ENCODE measurements around the gene SEC22A. TPM values are rescaled to one million over a fixed set of nuclear protein-coding genes. Genes with fewer than 3 reads are reported as not detected.

SEC22A gene
- total RNA-seq, 1 donor from 2014 or later = 17.7 TPM

DNA sequence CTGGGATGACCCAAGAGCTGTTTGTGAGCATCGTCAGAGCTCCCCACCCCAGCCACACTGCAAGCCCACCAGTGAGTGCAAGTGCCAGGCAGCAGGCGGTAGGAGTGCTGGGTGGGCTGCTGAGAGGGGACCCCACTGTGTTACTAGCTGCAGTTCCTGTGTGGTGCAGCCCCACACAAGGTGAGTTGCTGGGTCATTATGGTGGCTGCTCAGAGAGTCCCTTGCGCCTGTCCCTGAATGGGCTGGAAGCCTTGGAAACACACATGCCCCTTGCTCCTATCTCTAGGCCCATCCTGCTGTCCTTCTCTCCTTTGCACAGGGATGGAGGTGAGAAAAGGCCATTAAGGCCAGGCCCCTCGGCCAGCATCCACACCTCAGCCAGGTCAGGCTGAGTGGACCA, 83.7 kb downstream of the SEC22A start:
- no peaks in the 10 kb centered on the region for H3K36me3 ChIP-seq

DNA sequence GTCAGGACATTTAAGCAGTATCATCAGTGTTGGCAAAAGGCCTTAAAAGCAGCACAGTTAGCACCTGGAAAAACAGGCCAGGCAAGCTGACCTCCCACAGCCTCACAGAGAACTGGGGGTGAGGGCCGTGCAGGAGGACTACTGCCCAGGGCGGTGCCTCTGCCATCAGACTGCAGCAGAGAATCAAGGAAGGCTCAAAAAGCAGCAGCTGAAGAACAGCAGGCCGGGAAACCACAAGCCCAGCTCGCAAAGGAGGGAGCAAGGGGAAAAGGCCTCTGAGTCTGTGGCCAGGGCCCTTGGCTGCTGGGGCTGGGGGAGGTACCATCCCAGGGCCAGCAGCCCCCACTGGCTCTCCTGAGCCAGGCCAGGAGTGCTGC, 84.2 kb downstream of the SEC22A start:
- H3K36me3 ChIP-seq = no peaks in the 10 kb centered on the region
- no peaks in the 10 kb centered on the region for H3K9me3 ChIP-seq
- intact Hi-C loops (cut with DNase I) = no loop called here
- no peak for DNase-seq (ENCODE audit: extremely low spot score in 2 of 2)
- no peaks in the 10 kb centered on the region for H3K27me3 ChIP-seq
- TF ChIP-seq POLR2AphosphoS5 (IDR thresholded peaks at IDR 0.05; ENCODE audit: insufficient read depth in 1 of 2, low read depth in 1 of 2) (no peak), POLR2A (IDR thresholded peaks at IDR 0.05) (no peak)
- TF ChIP-seq, protein P1, sequence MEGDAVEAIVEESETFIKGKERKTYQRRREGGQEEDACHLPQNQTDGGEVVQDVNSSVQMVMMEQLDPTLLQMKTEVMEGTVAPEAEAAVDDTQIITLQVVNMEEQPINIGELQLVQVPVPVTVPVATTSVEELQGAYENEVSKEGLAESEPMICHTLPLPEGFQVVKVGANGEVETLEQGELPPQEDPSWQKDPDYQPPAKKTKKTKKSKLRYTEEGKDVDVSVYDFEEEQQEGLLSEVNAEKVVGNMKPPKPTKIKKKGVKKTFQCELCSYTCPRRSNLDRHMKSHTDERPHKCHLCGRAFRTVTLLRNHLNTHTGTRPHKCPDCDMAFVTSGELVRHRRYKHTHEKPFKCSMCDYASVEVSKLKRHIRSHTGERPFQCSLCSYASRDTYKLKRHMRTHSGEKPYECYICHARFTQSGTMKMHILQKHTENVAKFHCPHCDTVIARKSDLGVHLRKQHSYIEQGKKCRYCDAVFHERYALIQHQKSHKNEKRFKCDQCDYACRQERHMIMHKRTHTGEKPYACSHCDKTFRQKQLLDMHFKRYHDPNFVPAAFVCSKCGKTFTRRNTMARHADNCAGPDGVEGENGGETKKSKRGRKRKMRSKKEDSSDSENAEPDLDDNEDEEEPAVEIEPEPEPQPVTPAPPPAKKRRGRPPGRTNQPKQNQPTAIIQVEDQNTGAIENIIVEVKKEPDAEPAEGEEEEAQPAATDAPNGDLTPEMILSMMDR (IDR thresholded peaks at IDR 0.05) = no peak
- no peaks in the 10 kb centered on the region for H3K4me1 ChIP-seq
- H3K4me3 ChIP-seq = no peak overlapping the region
- no peak overlapping the region for H3K27ac ChIP-seq

More for the DNA sequence above, 83.7 kb downstream of the SEC22A start:
- no peak overlapping the region for H3K27ac ChIP-seq
- no peak overlapping the region for H3K4me3 ChIP-seq
- TF ChIP-seq POLR2A (IDR thresholded peaks at IDR 0.05) (no peak), POLR2AphosphoS5 (IDR thresholded peaks at IDR 0.05; ENCODE audit: insufficient read depth in 1 of 2, low read depth in 1 of 2) (no peak)
- TF ChIP-seq, protein P1 (IDR thresholded peaks at IDR 0.05) = no peak
- intact Hi-C loops (cut with DNase I) = no loop called here
- peak; percentile 64 to 82 for DNase-seq (ENCODE audit: extremely low spot score in 2 of 2)
- no peaks in the 10 kb centered on the region for H3K9me3 ChIP-seq
- no peaks in the 10 kb centered on the region for H3K27me3 ChIP-seq
- no peaks in the 10 kb centered on the region for H3K4me1 ChIP-seq

DNA sequence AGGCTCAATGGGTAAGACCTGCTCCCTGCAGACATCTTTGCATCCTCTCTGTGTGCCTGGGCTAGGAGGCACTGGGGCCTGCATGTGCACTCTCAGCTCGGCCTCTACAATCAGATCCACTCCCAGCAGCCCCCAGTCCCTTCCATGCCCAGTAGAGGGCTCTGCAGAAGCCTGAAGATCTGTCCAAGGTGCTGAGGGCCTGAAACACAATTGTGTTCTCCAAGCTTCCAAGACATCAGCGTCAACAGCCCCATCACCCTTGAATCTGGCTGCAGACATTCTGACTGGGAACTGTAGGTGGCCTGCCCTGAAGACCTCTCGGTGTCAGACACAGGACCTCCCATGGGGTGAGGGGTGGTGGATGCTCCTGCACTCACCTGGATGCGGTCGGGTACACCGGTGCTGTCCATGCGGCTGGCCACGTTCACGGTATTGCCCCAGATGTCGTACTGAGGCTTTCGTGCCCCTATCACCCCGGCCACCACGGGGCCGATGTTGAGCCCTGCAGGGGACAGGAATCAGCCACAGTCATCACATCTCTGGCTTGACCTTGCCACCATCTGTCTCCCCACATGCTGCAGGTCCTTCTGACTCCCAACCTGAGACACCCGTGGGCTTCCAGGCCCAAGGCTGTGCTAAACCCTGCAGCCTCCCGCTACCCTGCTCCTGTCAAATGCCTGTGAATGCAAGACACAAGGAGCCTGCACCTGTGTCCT, 84.7 kb downstream of the SEC22A start:
- H3K27me3 ChIP-seq = no peaks in the 10 kb centered on the region
- peak; percentile 77 to 79 for DNase-seq (ENCODE audit: extremely low spot score in 2 of 2)
- TF ChIP-seq, protein P1 (IDR thresholded peaks at IDR 0.05) = no peak
- TF ChIP-seq POLR2AphosphoS5 (IDR thresholded peaks at IDR 0.05; ENCODE audit: insufficient read depth in 1 of 2, low read depth in 1 of 2) (no peak), POLR2A (IDR thresholded peaks at IDR 0.05) (no peak)
- H3K9me3 ChIP-seq = no peaks in the 10 kb centered on the region
- intact Hi-C loops (cut with DNase I) = no loop called here
- H3K4me1 ChIP-seq = no peaks in the 10 kb centered on the region
- H3K27ac ChIP-seq = no peak overlapping the region
- no peaks in the 10 kb centered on the region for H3K36me3 ChIP-seq
- H3K4me3 ChIP-seq = no peak overlapping the region

DNA sequence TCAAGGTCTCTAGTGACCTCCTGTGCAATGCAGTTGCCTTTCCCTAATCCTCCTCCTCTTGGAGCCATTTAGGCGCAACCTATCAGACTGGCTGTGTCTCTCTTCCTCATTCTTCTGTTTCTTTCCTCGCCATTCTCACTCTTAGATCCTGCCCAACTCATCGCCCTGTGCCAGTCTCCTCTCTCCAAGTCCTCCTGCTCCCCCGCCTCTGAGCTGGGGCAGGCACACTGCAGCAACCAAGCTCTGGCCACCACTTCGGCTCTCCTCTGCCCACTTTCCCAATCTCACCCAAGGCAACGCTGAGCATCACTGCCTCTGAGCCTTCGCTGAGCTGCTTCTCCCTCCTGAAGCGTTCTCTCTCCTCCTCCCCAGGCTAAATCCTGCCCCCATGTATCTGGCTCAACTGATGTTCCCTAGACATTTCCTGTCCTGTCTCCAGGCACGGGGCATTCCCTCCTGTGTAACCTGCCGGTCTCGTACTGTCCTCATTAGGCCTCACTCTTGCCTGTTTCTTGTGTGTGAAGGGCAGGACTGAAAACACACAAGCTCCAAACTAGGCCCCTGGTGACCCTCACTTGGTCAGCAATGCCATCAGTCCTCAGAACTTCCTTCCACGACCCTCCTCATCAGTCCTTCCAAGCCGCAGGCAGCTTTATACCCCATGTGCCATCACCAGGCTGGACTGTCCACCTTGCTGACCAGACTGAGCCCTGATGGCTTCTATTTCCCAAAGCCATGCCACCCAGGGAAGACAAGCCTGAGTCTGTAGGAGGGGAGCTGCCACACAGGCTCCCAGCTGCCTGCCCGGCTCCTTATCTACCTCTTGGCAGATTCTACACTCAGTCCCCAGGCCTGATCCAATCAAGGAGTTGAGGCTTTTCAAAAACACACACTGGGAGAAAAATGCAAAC, 85.6 kb downstream of the SEC22A start:
- TF ChIP-seq POLR2A (IDR thresholded peaks at IDR 0.05) (no peak), POLR2AphosphoS5 (IDR thresholded peaks at IDR 0.05; ENCODE audit: insufficient read depth in 1 of 2, low read depth in 1 of 2) (no peak)
- TF ChIP-seq, protein P1 (IDR thresholded peaks at IDR 0.05) = no peak

More for the DNA sequence above, 85.6 kb downstream of the SEC22A start:
- Histone ChIP-seq H3K4me3 (no peak overlapping the region), H3K4me1 (no peaks in the 10 kb centered on the region), H3K9me3 (no peaks in the 10 kb centered on the region), H3K36me3 (no peaks in the 10 kb centered on the region), H3K27ac (no peak overlapping the region), H3K27me3 (no peaks in the 10 kb centered on the region)
- DNase-seq (ENCODE audit: extremely low spot score in 2 of 2) = peak; percentile 77 to 88
- intact Hi-C loops (cut with DNase I) = no loop called here
